H1 (cell line): ENCODE results near the gene CMIP. TPM values are rescaled to one million over a fixed set of nuclear protein-coding genes. Genes with fewer than 3 reads are reported as not detected.

Source experiments
- CTCF ChIA-PET: fragments of 300-600 bp; sonication (Branson Sonifier 250); formaldehyde crosslinking; loops from one replicate; lab custom pipeline; 2021; ENCODE audit not compliant: partially characterized antibody; lab: Charles Lee
- POLR2A ChIA-PET: fragments of 300-600 bp; sonication (Branson Sonifier 250); formaldehyde crosslinking; loops from one replicate; lab custom pipeline; 2021; ENCODE audit warnings: inconsistent platforms; ENCODE audit not compliant: partially characterized antibody; lab: Charles Lee
- DNase-seq, 2 experiments: peaks; one replicate each; pipeline versions ENCODE4 v3.0.0 to v3.0.0-alpha.2; 2010 to 2022; ENCODE audit warnings: low spot score in 2 of 2, low read depth in 1 of 2, mixed read lengths in 1 of 2
- FAIRE-seq: peaks from 2 replicates; lab custom pipeline; 2011; peaks lifted over from hg19 to GRCh38; lab: Jason Lieb, UNC
- H2AFZ ChIP-seq: 2 replicates; pipeline ENCODE4 v1.8.1; 2012; ENCODE audit warnings: low read length, inconsistent platforms
- H2AK5ac ChIP-seq: 2 replicates; pipeline ENCODE4 v1.6.1; 2013; ENCODE audit warnings: low read depth, low read length
- H2BK120ac ChIP-seq: replicated peaks from 2 replicates; pipeline ENCODE3; 2013; ENCODE audit warnings: low read depth, low read length, inconsistent platforms
- H2BK12ac ChIP-seq: 2 replicates; pipeline ENCODE4 v1.6.1; 2013; ENCODE audit warnings: low read depth, low read length
- H2BK15ac ChIP-seq: 2 replicates; pipeline ENCODE4 v1.6.1; 2013; ENCODE audit warnings: low read length
- H2BK20ac ChIP-seq: 2 replicates; pipeline ENCODE4 v1.6.1; 2013; ENCODE audit warnings: low read length
- H2BK5ac ChIP-seq: 2 replicates; pipeline ENCODE4 v1.6.1; 2013; ENCODE audit warnings: low read depth, low read length
- H3K14ac ChIP-seq: 2 replicates; pipeline ENCODE4 v1.6.1; 2013; ENCODE audit warnings: inconsistent platforms; ENCODE audit not compliant: insufficient read length
- H3K18ac ChIP-seq: 2 replicates; pipeline ENCODE4 v1.6.1; 2013; ENCODE audit warnings: low read length; ENCODE audit errors: extremely low read depth
- H3K23ac ChIP-seq: 2 replicates; pipeline ENCODE4 v1.6.1; 2013; ENCODE audit warnings: inconsistent platforms; ENCODE audit not compliant: insufficient read length
- H3K23me2 ChIP-seq: 2 replicates; pipeline ENCODE4 v1.6.1; 2013; ENCODE audit warnings: low read depth, low read length
- H3K27ac ChIP-seq: 2 replicates; pipeline ENCODE4 v1.6.1; 2011; ENCODE audit warnings: low read depth, low read length, inconsistent platforms
- H3K27me3 ChIP-seq, 4 experiments: replicated peaks in 1 of 4; 1 replicate in 1 of 4; 2 replicates in 3 of 4; pipeline versions ENCODE4 v1.6.1 to v1.8.1; 2011 to 2013; ENCODE audit warnings: low read length in 3 of 4, mild to moderate bottlenecking in 3 of 4, inconsistent platforms in 2 of 4, mixed read lengths in 2 of 4, moderate library complexity in 1 of 4; ENCODE audit not compliant: control insufficient read depth in 3 of 4, insufficient read depth in 3 of 4; ENCODE audit errors: extremely low read depth in 1 of 4
- H3K36me3 ChIP-seq, 4 experiments: 2 replicates each; pipeline versions ENCODE4 v1.6.1 to v1.8.1; 2011 to 2013; ENCODE audit warnings: mild to moderate bottlenecking in 4 of 4, low read length in 3 of 4, moderate library complexity in 2 of 4, control low read depth in 1 of 4, inconsistent platforms in 1 of 4; ENCODE audit not compliant: insufficient read depth in 4 of 4, control insufficient read depth in 2 of 4
- H3K4ac ChIP-seq: replicated peaks from 2 replicates; pipeline ENCODE3; 2013; ENCODE audit warnings: low read length, low read depth, mixed read lengths, inconsistent platforms; ENCODE audit not compliant: insufficient read length
- H3K4me1 ChIP-seq, 4 experiments: replicated peaks in 1 of 4; 1 replicate in 1 of 4; 2 replicates in 3 of 4; pipeline versions ENCODE4 v1.6.1 to v1.8.1; 2011 to 2013; ENCODE audit warnings: low read length in 3 of 4, inconsistent platforms in 2 of 4, mixed read lengths in 1 of 4; ENCODE audit not compliant: insufficient read depth in 4 of 4, control insufficient read depth in 3 of 4
- H3K4me2 ChIP-seq, 2 experiments: 2 replicates each; pipeline versions ENCODE4 v1.6.1 to v1.8.1; 2011 to 2013; ENCODE audit warnings: low read depth in 2 of 2, low read length in 2 of 2, control low read depth in 1 of 2, inconsistent platforms in 1 of 2, mild to moderate bottlenecking in 1 of 2; ENCODE audit not compliant: insufficient read depth in 1 of 2
- H3K4me3 ChIP-seq, 4 experiments: fragments of 200-600, 300-600 bp in 1 of 4; sonication (generic), shearing (Covaris generic), sonication (Bioruptor Twin) in 1 of 4; 2 replicates each; pipeline versions ENCODE4 v1.5.1 to v1.8.1; 2011 to 2016; ENCODE audit warnings: low read length in 4 of 4, low read depth in 3 of 4, control low read depth in 2 of 4, inconsistent platforms in 2 of 4, mild to moderate bottlenecking in 2 of 4, mixed read lengths in 1 of 4, moderate library complexity in 1 of 4; ENCODE audit not compliant: insufficient read depth in 2 of 4; ENCODE audit errors: extremely low read depth in 1 of 4
- H3K56ac ChIP-seq: replicated peaks from 2 replicates; pipeline ENCODE3; 2013; ENCODE audit warnings: low read depth, mild to moderate bottlenecking, mixed read lengths, low read length, inconsistent platforms; ENCODE audit not compliant: insufficient read length
- H3K79me1 ChIP-seq: 2 replicates; pipeline ENCODE4 v1.6.1; 2013; ENCODE audit warnings: low read depth, low read length, control low read depth
- H3K79me2 ChIP-seq, 2 experiments: 2 replicates each; pipeline versions ENCODE4 v1.6.1 to v1.8.1; 2012 to 2013; ENCODE audit warnings: low read length in 2 of 2, mild to moderate bottlenecking in 2 of 2, inconsistent platforms in 1 of 2; ENCODE audit not compliant: insufficient read depth in 2 of 2, control insufficient read depth in 1 of 2
- H3K9ac ChIP-seq, 4 experiments: replicated peaks in 1 of 4; 1 replicate in 1 of 4; 2 replicates in 3 of 4; pipeline versions ENCODE4 v1.6.1 to v1.8.1; 2011 to 2013; ENCODE audit warnings: low read depth in 3 of 4, low read length in 3 of 4, control low read depth in 2 of 4, mild to moderate bottlenecking in 2 of 4, moderate library complexity in 2 of 4, inconsistent platforms in 1 of 4; ENCODE audit errors: extremely low read depth in 1 of 4
- H3K9me3 ChIP-seq, 2 experiments: 2 replicates each; pipeline versions ENCODE4 v1.6.1 to v1.8.1; 2012 to 2013; ENCODE audit warnings: mild to moderate bottlenecking in 2 of 2, moderate library complexity in 2 of 2, control low read depth in 1 of 2, inconsistent platforms in 1 of 2, low read depth in 1 of 2, low read length in 1 of 2, mixed read lengths in 1 of 2; ENCODE audit not compliant: insufficient read depth in 2 of 2
- H4K20me1 ChIP-seq, 2 experiments: replicated peaks in 1 of 2; 2 replicates each; pipeline versions ENCODE3 to v1.8.1; 2011 to 2013; ENCODE audit warnings: inconsistent platforms in 2 of 2, low read length in 2 of 2, mild to moderate bottlenecking in 1 of 2; ENCODE audit not compliant: insufficient read depth in 2 of 2, control insufficient read depth in 1 of 2
- H4K5ac ChIP-seq: 2 replicates; pipeline ENCODE4 v1.6.1; 2013; ENCODE audit warnings: low read length, low read depth, mixed read lengths, inconsistent platforms; ENCODE audit not compliant: insufficient read length
- H4K8ac ChIP-seq: 2 replicates; pipeline ENCODE4 v1.8.0; 2013; ENCODE audit warnings: mild to moderate bottlenecking, moderate library complexity, low read length, inconsistent platforms; ENCODE audit not compliant: insufficient read depth; ENCODE audit errors: extremely low read depth
- H4K91ac ChIP-seq: replicated peaks from 2 replicates; pipeline ENCODE3; 2013; ENCODE audit warnings: low read length, mixed read lengths, inconsistent platforms; ENCODE audit not compliant: insufficient read length
- CEBPB ChIP-seq: IDR thresholded peaks from 2 replicates; pipeline ENCODE4 v1.6.1; 2012; ENCODE audit warnings: low read depth, low read length
- CHD2 ChIP-seq: IDR thresholded peaks from 2 replicates; pipeline ENCODE4 v1.6.1; 2012; ENCODE audit warnings: low read length, improper control_type of control experiment
- EZH2 ChIP-seq: fragments of 200-600 bp; sonication (generic); IDR thresholded peaks from 2 replicates; pipeline ENCODE4 v1.7.1; 2012; ENCODE audit warnings: low read depth, mild to moderate bottlenecking, moderate library complexity, low read length, inconsistent platforms; ENCODE audit not compliant: severe bottlenecking
- KDM4A ChIP-seq: IDR thresholded peaks from one replicate; pipeline ENCODE4 v1.7.1; 2012; ENCODE audit warnings: low read depth, mild to moderate bottlenecking, moderate library complexity, low read length, inconsistent platforms; ENCODE audit not compliant: severe bottlenecking
- SIN3A ChIP-seq, 2 experiments: IDR thresholded peaks in 1 of 2; conservative IDR thresholded peaks in 1 of 2; 2 replicates each; pipeline ENCODE4 v1.6.1; 2011 to 2012; ENCODE audit warnings: low read length in 2 of 2, improper control_type of control experiment in 1 of 2, low read depth in 1 of 2, mild to moderate bottlenecking in 1 of 2
- SP1 ChIP-seq: IDR thresholded peaks from 2 replicates; pipeline ENCODE4 v1.6.1; 2011; ENCODE audit warnings: low read depth, low read length
- WGBS, 2 experiments: shearing (Covaris generic) in 1 of 2; methylation state at CpG; one replicate each; pipeline versions ENCODE4 v1.1.6 to v1.1.7; 2013 to 2015; ENCODE audit warnings: low lambda C conversion rate in 2 of 2, mixed read lengths in 2 of 2, inconsistent platforms in 1 of 2, low coverage in 1 of 2, missing lambda C conversion rate in 1 of 2; ENCODE audit not compliant: insufficient replicate concordance in 2 of 2, insufficient coverage in 1 of 2, insufficient read length in 1 of 2; ENCODE audit errors: extremely low coverage in 1 of 2, missing lambda C conversion rate in 1 of 2; 5-methylcytosine and 5-hydroxymethylcytosine counted together
- polyA plus RNA-seq, 7 experiments: library from polyadenylated mRNA; depleted of rRNA in 3 of 7; stranded (reverse) in 5 of 7; unstranded in 2 of 7; fragments of >200 nt in 5 of 7; fragments of 200-250 nt in 2 of 7; gene quantifications; 1 replicate in 5 of 7; 2 replicates in 1 of 7; 4 replicates in 1 of 7; pipeline versions ENCODE4 v1.2.1 to v1.2.3, GENCODE V29; 2011 to 2013; ENCODE audit warnings: missing spikeins in 2 of 7, mixed read lengths in 2 of 7
- total RNA-seq: library from RNA; stranded (reverse); fragmentation: NEBNext Ultra II Directional; extraction: Animal tissue kit (Norgen Biotek cat#: 25700); gene quantifications from 2 replicates; pipeline ENCODE4 v1.2.1, GENCODE V29; 2021

Gene CMIP
- total and polyA plus RNA-seq, 2 of the 8 experiments (the other 6 are each of a cell fraction or from before 2014, with no cell fraction given): 7.9 to 53.2 TPM

GRCh38 chr16:81681311-81681710, 236.7 kb downstream of the CMIP start:
- H4K91ac ChIP-seq: no peak overlapping the region
- CTCF ChIA-PET: interaction anchor here (0.7 to 2.2 kb wide), 5 partner anchors 11 to 43 kb away, joined by 3 to 8 read pairs (median 3); no protein-coding TSS in a partner anchor
- FAIRE-seq (no peak), DNase-seq (no peak)
- TF ChIP-seq SIN3A (conservative IDR thresholded peaks at IDR 0.05 in 1 of 2, IDR thresholded peaks at IDR 0.05 in 1 of 2; ENCODE audit: low read depth in 1 of 2, low read length in 2 of 2): no peak
- no peak for TF ChIP-seq CEBPB
- TF ChIP-seq KDM4A: no peak
- TF ChIP-seq CHD2: no peak
- no peak for TF ChIP-seq SP1
- TF ChIP-seq EZH2: no peak
- H3K9me3 ChIP-seq: no peaks in the 10 kb centered on the region
- no peak overlapping the region for H3K14ac ChIP-seq
- no peaks in the 10 kb centered on the region for H3K27me3 ChIP-seq
- no peak overlapping the region for H4K8ac ChIP-seq
- H4K5ac ChIP-seq: no peak overlapping the region
- H4K20me1 ChIP-seq: peaks cover 0 to 15% of the 10 kb centered on the region in 2 experiments
- no peak overlapping the region for H2BK120ac ChIP-seq
- peak overlapping the region; percentile 52; the same call in 1 of the 2 replicates for H2BK5ac ChIP-seq
- no peak overlapping the region for H2BK20ac ChIP-seq
- H3K4ac ChIP-seq: no peak overlapping the region
- H3K23ac ChIP-seq: no peak overlapping the region
- no peak overlapping the region for H3K4me2 ChIP-seq
- H3K9ac ChIP-seq: no peak overlapping the region
- no peaks in the 10 kb centered on the region; a peak in 1 of 7 replicates for H3K4me1 ChIP-seq
- H3K4me3 ChIP-seq: no peak overlapping the region
- peaks cover 2% of the 10 kb centered on the region; the same call in 1 of the 2 replicates for H3K79me1 ChIP-seq
- POLR2A ChIA-PET: interaction anchor here (0.6 kb wide), 1 partner anchor 161 kb away, joined by 4 read pairs; no protein-coding TSS in a partner anchor
- no peak overlapping the region for H2AFZ ChIP-seq
- no peaks in the 10 kb centered on the region; the same call in 1 of the 2 replicates for H3K23me2 ChIP-seq
- WGBS, 2 experiments: 85% methylated on average over 14 of the region's 14 CpGs; no CpG with 5 or more reads in 1 of the 2 experiments
- no peak overlapping the region for H2BK12ac ChIP-seq
- H2BK15ac ChIP-seq: no peak overlapping the region
- H3K27ac ChIP-seq: no peak overlapping the region
- no peaks in the 10 kb centered on the region for H3K79me2 ChIP-seq
- peaks cover 2 to 13% (median 10%) of the 10 kb centered on the region in 4 experiments; a peak in 4 of 8 replicates for H3K36me3 ChIP-seq
- no peak overlapping the region for H3K56ac ChIP-seq
- no peak overlapping the region for H2AK5ac ChIP-seq
- H3K18ac ChIP-seq: no peak overlapping the region
